K562 (cell line): ENCODE data around the gene ARHGEF26. TPM values are rescaled to one million over a fixed set of nuclear protein-coding genes. Genes with fewer than 3 reads are reported as not detected.

ENCODE experiments used
- ATAC-seq: fragments of 200-7000 bp; cut with Tn5 transposase; 3 replicates; pipeline ENCODE4 v1.9.1; 2020; ENCODE audit warnings: moderate library complexity
- BruUV-seq: library from RNA; stranded (reverse); fragments of 400-500 nt; replicated peaks from 2 replicates; lab custom pipeline; 2021; lab: Mats Ljungman, UMichigan
- CTCF ChIA-PET: fragments of 300-600 bp; formaldehyde crosslinking; extraction: SDS; loops from one replicate; lab custom pipeline; 2021; ENCODE audit warnings: low intra/inter-chr PET ratio; lab: Yijun Ruan, JAX
- POLR2A ChIA-PET: fragments of 300-600, 350-650 bp; sonication (Branson Sonifier 250); formaldehyde crosslinking; extraction: SDS; loops from one replicate; lab custom pipeline; 2021; ENCODE audit warnings: antibody characterized with exemption, inconsistent platforms; lab: Yijun Ruan, JAX
- DNase-seq, 4 experiments: peaks; one replicate each; pipeline versions ENCODE4 v3.0.0 to v3.0.0-alpha.2; 2011 to 2018; ENCODE audit warnings: low spot score in 3 of 4, mixed read lengths in 3 of 4; ENCODE audit errors: extremely low read depth in 1 of 4
- FAIRE-seq: peaks from 2 replicates; lab custom pipeline; 2011; peaks lifted over from hg19 to GRCh38; lab: Jason Lieb, UNC
- H2AFZ ChIP-seq: 2 replicates; pipeline ENCODE4 v1.6.0; 2011; ENCODE audit warnings: low read depth, low read length, control low read depth, inconsistent platforms
- H3K27ac ChIP-seq: fragments of 200-600 bp; 3 replicates; pipeline ENCODE4 v1.8.0; 2011; ENCODE audit warnings: low read depth, mild to moderate bottlenecking, control low read depth, inconsistent platforms, low read length, moderate library complexity, mixed read lengths; ENCODE audit errors: extremely low read depth
- H3K27me3 ChIP-seq, 2 experiments: fragments of 300-600 bp in 1 of 2; 2 replicates in 1 of 2; 3 replicates in 1 of 2; pipeline versions ENCODE4 v1.6.0 to v1.8.0; 2011; ENCODE audit warnings: inconsistent platforms in 2 of 2, low read length in 2 of 2, mild to moderate bottlenecking in 1 of 2, mixed read lengths in 1 of 2, moderate library complexity in 1 of 2; ENCODE audit not compliant: control insufficient read depth in 2 of 2, insufficient read depth in 2 of 2
- H3K36me3 ChIP-seq: fragments of 300-600 bp; 3 replicates; pipeline ENCODE4 v1.8.0; 2011; ENCODE audit warnings: mild to moderate bottlenecking, low read length, inconsistent platforms; ENCODE audit not compliant: control insufficient read depth, insufficient read depth
- H3K4me1 ChIP-seq, 2 experiments: fragments of 200-600 bp in 1 of 2; replicated peaks in 1 of 2; 2 replicates in 1 of 2; 3 replicates in 1 of 2; pipeline versions ENCODE4 v1.5.1 to v1.8.0; 2011; ENCODE audit warnings: inconsistent platforms in 2 of 2, low read length in 2 of 2, mild to moderate bottlenecking in 1 of 2, mixed read lengths in 1 of 2, moderate library complexity in 1 of 2; ENCODE audit not compliant: control insufficient read depth in 2 of 2, insufficient read depth in 2 of 2
- H3K4me2 ChIP-seq: 2 replicates; pipeline ENCODE4 v1.6.1; 2011; ENCODE audit warnings: low read length, control low read depth, inconsistent platforms, mixed read lengths; ENCODE audit not compliant: insufficient read depth
- H3K4me3 ChIP-seq: fragments of 200-600 bp; sonication (generic), shearing (Covaris generic); 2 replicates; pipeline ENCODE4 v1.5.1; 2016; ENCODE audit warnings: control low read depth, inconsistent platforms
- H3K79me2 ChIP-seq: fragments of 200-600 bp; 3 replicates; pipeline ENCODE4 v1.8.0; 2011; ENCODE audit warnings: low read length, inconsistent platforms; ENCODE audit not compliant: control insufficient read depth, insufficient read depth
- H3K9ac ChIP-seq, 2 experiments: 2 replicates each; pipeline versions ENCODE4 v1.6.0 to v1.6.1; 2011; ENCODE audit warnings: low read depth in 2 of 2, low read length in 2 of 2, control low read depth in 1 of 2, inconsistent platforms in 1 of 2, mild to moderate bottlenecking in 1 of 2, mixed read lengths in 1 of 2; ENCODE audit not compliant: insufficient read depth in 1 of 2
- H3K9me1 ChIP-seq: one replicate; pipeline ENCODE4 v1.6.0; 2011; ENCODE audit warnings: inconsistent platforms, mild to moderate bottlenecking, low read length, moderate library complexity; ENCODE audit not compliant: control insufficient read depth, insufficient read depth
- H3K9me3 ChIP-seq: replicated peaks from 2 replicates; pipeline ENCODE4 v1.5.1; 2011; ENCODE audit warnings: low read depth, low read length, inconsistent platforms; ENCODE audit not compliant: control insufficient read depth, insufficient read depth
- H4K20me1 ChIP-seq: replicated peaks from 2 replicates; pipeline ENCODE4 v1.6.1; 2011; ENCODE audit warnings: low read length, inconsistent platforms, mixed read lengths; ENCODE audit not compliant: control insufficient read depth, insufficient read depth
- ARHGAP35 ChIP-seq: fragments of 450-650 bp; IDR thresholded peaks from 2 replicates; pipeline ENCODE4 v1.6.1; 2018; ENCODE audit not compliant: partially characterized antibody
- KDM1A ChIP-seq, 2 experiments: fragments of 450-650 bp; IDR thresholded peaks; 2 replicates each; pipeline ENCODE4 v1.6.1; 2016; ENCODE audit warnings: mild to moderate bottlenecking in 2 of 2
- KLF10 ChIP-seq: fragments of 250-450 bp; sonication (Bioruptor Pico); IDR thresholded peaks from 2 replicates; pipeline ENCODE4 v1.6.1; 2021; ENCODE audit warnings: matching md5 sums
- LEF1 ChIP-seq: fragments of 450-650 bp; IDR thresholded peaks from 2 replicates; pipeline ENCODE4 v1.6.1; 2016; ENCODE audit warnings: mild to moderate bottlenecking
- MTA3 ChIP-seq: fragments of 450-650 bp; formaldehyde crosslinking; IDR thresholded peaks from 2 replicates; pipeline ENCODE4 v1.6.1; 2017; ENCODE audit warnings: mild to moderate bottlenecking, borderline replicate concordance
- MYNN ChIP-seq, 2 experiments: sonication (generic); formaldehyde crosslinking in 1 of 2; IDR thresholded peaks; 2 replicates each; pipeline versions ENCODE4 v1.5.0 to v1.6.1; 2016 to 2020; ENCODE audit warnings: antibody characterized with exemption in 1 of 2, missing genetic modification reagents in 1 of 2
- PTRF ChIP-seq: fragments of 450-650 bp; IDR thresholded peaks from 2 replicates; pipeline ENCODE4 v1.6.1; 2016; ENCODE audit warnings: mild to moderate bottlenecking, missing genetic modification characterization, missing compliant biosample characterization
- RAD21 ChIP-seq, 2 experiments: fragments of 250-450 bp in 1 of 2; fragments of 450-650 bp in 1 of 2; sonication (Bioruptor Pico) in 1 of 2; formaldehyde crosslinking in 1 of 2; IDR thresholded peaks in 1 of 2; conservative IDR thresholded peaks in 1 of 2; 2 replicates each; pipeline versions ENCODE4 v1.4.0 to v1.8.0; 2020 to 2022; ENCODE audit warnings: mild to moderate bottlenecking in 2 of 2, moderate library complexity in 1 of 2
- RFX1 ChIP-seq: fragments of 450-650 bp; IDR thresholded peaks from 2 replicates; pipeline ENCODE4 v1.6.1; 2016; ENCODE audit warnings: mild to moderate bottlenecking, moderate library complexity
- SIN3B ChIP-seq: fragments of 450-650 bp; IDR thresholded peaks from 2 replicates; pipeline ENCODE4 v1.6.1; 2017; ENCODE audit warnings: low read depth, mild to moderate bottlenecking, moderate library complexity
- SP1 ChIP-seq: sonication (generic); formaldehyde crosslinking; IDR thresholded peaks from 2 replicates; pipeline ENCODE4 v1.8.1; 2022; ENCODE audit warnings: mild to moderate bottlenecking, missing genetic modification reagents
- XRCC5 ChIP-seq: fragments of 200-400 bp; formaldehyde crosslinking; IDR thresholded peaks from 2 replicates; pipeline ENCODE4 v1.6.1; 2017; ENCODE audit warnings: low read depth, mild to moderate bottlenecking, low read length
- ZNF407 ChIP-seq: fragments of 450-650 bp; IDR thresholded peaks from 2 replicates; pipeline ENCODE4 v1.6.1; 2016; ENCODE audit warnings: low read depth
- ZNF41 ChIP-seq: fragments of 250-450 bp; sonication (Bioruptor Pico); conservative IDR thresholded peaks from 2 replicates; pipeline ENCODE4 v1.4.0; 2020; ENCODE audit warnings: mild to moderate bottlenecking
- ZNF79 ChIP-seq: fragments of 250-450 bp; sonication (Bioruptor Pico); IDR thresholded peaks from 2 replicates; pipeline ENCODE4 v1.4.0; 2020; ENCODE audit warnings: low read depth, mild to moderate bottlenecking, moderate library complexity
- WGBS: fragments of 100-300 bp; shearing (Covaris generic); methylation state at CpG from one replicate; pipeline ENCODE4 v1.1.6; 2016; ENCODE audit warnings: low coverage, mixed read lengths; ENCODE audit not compliant: insufficient coverage; ENCODE audit errors: missing lambda C conversion rate; 5-methylcytosine and 5-hydroxymethylcytosine counted together
- in situ Hi-C: fragments of 300-500 bp; cut with MboI; formaldehyde crosslinking; loops from 4 replicates; pipeline ENCODE4 v1.15.0; 2018; ENCODE audit warnings: inconsistent platforms, mixed read lengths
- intact Hi-C: fragments of 100-400 bp; cut with micrococcal nuclease; formaldehyde crosslinking; loops from 2 replicates; pipeline ENCODE4 v1.14.2; 2022
- polyA plus RNA-seq, 8 experiments: library from polyadenylated mRNA; depleted of rRNA in 4 of 8; stranded (reverse) in 5 of 8; unstranded in 3 of 8; fragments of >200 nt; fragmentation: Nextera tagmentation in 2 of 8; fragmentation: Illumina TruSeq in 1 of 8; extraction: Ambion mirVana in 2 of 8; extraction: Trizol in 1 of 8; gene quantifications; 2 replicates each; pipeline versions ENCODE4 v1.2.1 to v1.2.3, GENCODE V29; 2011 to 2014; ENCODE audit warnings: inconsistent platforms in 1 of 8, missing spikeins in 1 of 8
- total RNA-seq, 7 experiments: library from RNA; depleted of rRNA in 6 of 7; stranded (reverse); fragments of >200 nt in 6 of 7; fragmentation: Illumina TruSeq in 2 of 7; extraction: Trizol in 2 of 7; gene quantifications; 2 replicates each; pipeline versions ENCODE4 v1.2.1 to v1.2.3, GENCODE V29; 2011 to 2021; ENCODE audit warnings: low replicate concordance in 1 of 7

The ARHGEF26 gene
- total and polyA plus RNA-seq, 9 of the 15 experiments (the other 6 are each of a cell fraction or from before 2014, with no cell fraction given) = 0.01 to 0.11 (median 0.04) TPM; not detected in 2

GRCh38 chr3:154095832-154096421 is 25.3 kb upstream of the ARHGEF26 start (continued):
- TF ChIP-seq RAD21 (CRISPR knock-in tag; conservative IDR thresholded peaks at IDR 0.05 in 1 of 2, IDR thresholded peaks at IDR 0.05 in 1 of 2) (peak in 1 of 2 experiments; percentile 45; a peak in 3 of 4 replicates), KLF10 (CRISPR knock-in tag) (no peak)

- BruUV-seq = no TSS peak
- no peak overlapping the region for H2AFZ ChIP-seq
- TF ChIP-seq MYNN (IDR thresholded peaks at IDR 0.05) (no peak), MYNN (CRISPR knock-in tag; IDR thresholded peaks at IDR 0.05) (no peak), KDM1A (IDR thresholded peaks at IDR 0.05) (no peak), ARHGAP35 (no peak), ZNF79 (CRISPR knock-in tag) (no peak), ZNF407 (no peak), RFX1 (no peak), MTA3 (no peak), SP1 (CRISPR knock-in tag) (no peak), SIN3B (no peak), PTRF (no peak), LEF1 (no peak), ZNF41 (CRISPR knock-in tag) (no peak), XRCC5 (no peak)
Observed at GRCh38 chr3:154098376-154098775, 22.8 kb upstream of the ARHGEF26 start.

More at GRCh38 chr3:154098376-154098775, 22.8 kb upstream of the ARHGEF26 start:
- Histone ChIP-seq H3K4me2 (no peak overlapping the region), H3K4me3 (no peak overlapping the region), H3K27ac (no peak overlapping the region), H3K9me1 (no peaks in the 10 kb centered on the region), H3K27me3 (no peaks in the 10 kb centered on the region), H3K4me1 (no peaks in the 10 kb centered on the region), H3K36me3 (no peaks in the 10 kb centered on the region), H3K9ac (no peak overlapping the region), H3K79me2 (no peaks in the 10 kb centered on the region), H3K9me3 (no peaks in the 10 kb centered on the region), H4K20me1 (no peaks in the 10 kb centered on the region)
- intact Hi-C loops (no loop called here), in situ Hi-C loops (no loop called here)
- POLR2A ChIA-PET = interaction anchor here (1.0 kb wide), 1 partner anchor 21 kb away, joined by 7 read pairs; no protein-coding TSS in a partner anchor
- CTCF ChIA-PET = no interaction called here
- DNase-seq = no peak
- ATAC-seq = no peak
- 0% methylated on average over 2 of the region's 2 CpGs for WGBS
- FAIRE-seq = no peak
